H9 (cell line): ENCODE data around the gene DGKD. TPM values are rescaled to one million over a fixed set of nuclear protein-coding genes. Genes with fewer than 3 reads are reported as not detected.

Experiments used
- DNase-seq: peaks from one replicate; pipeline ENCODE4 v3.0.0-alpha.2; 2017
- H2AFZ ChIP-seq: one replicate; pipeline ENCODE4 v1.6.1; 2013; ENCODE audit warnings: mild to moderate bottlenecking, low read length, control low read depth, moderate library complexity
- H2AK5ac ChIP-seq: 2 replicates; pipeline ENCODE4 v1.6.1; 2013; ENCODE audit warnings: low read length, control low read depth, mixed read lengths; ENCODE audit not compliant: insufficient read length
- H2BK120ac ChIP-seq: one replicate; pipeline ENCODE4 v1.6.1; 2013; ENCODE audit warnings: low read depth, mild to moderate bottlenecking, low read length, control low read depth, inconsistent platforms; ENCODE audit not compliant: poor library complexity, severe bottlenecking
- H2BK12ac ChIP-seq: 2 replicates; pipeline ENCODE4 v1.6.1; 2013; ENCODE audit warnings: low read length, control low read depth, mixed read lengths, low read depth; ENCODE audit not compliant: insufficient read length
- H2BK15ac ChIP-seq: 2 replicates; pipeline ENCODE4 v1.6.1; 2013; ENCODE audit warnings: low read depth, low read length, control low read depth
- H2BK20ac ChIP-seq: one replicate; pipeline ENCODE4 v1.6.1; 2013; ENCODE audit warnings: low read depth, mild to moderate bottlenecking, low read length, control low read depth, inconsistent platforms; ENCODE audit not compliant: poor library complexity, severe bottlenecking
- H2BK5ac ChIP-seq: 2 replicates; pipeline ENCODE4 v1.6.1; 2013; ENCODE audit warnings: low read length, control low read depth, mixed read lengths; ENCODE audit not compliant: insufficient read length
- H3K14ac ChIP-seq: 2 replicates; pipeline ENCODE4 v1.6.1; 2013; ENCODE audit warnings: low read length, control low read depth; ENCODE audit not compliant: insufficient read depth
- H3K18ac ChIP-seq: 2 replicates; pipeline ENCODE4 v1.6.1; 2013; ENCODE audit warnings: low read depth, mild to moderate bottlenecking, mixed read lengths, low read length, control low read depth; ENCODE audit not compliant: insufficient read length
- H3K23ac ChIP-seq: 2 replicates; pipeline ENCODE4 v1.6.1; 2013; ENCODE audit warnings: low read length, control low read depth, mixed read lengths, low read depth; ENCODE audit not compliant: insufficient read length
- H3K23me2 ChIP-seq: 2 replicates; pipeline ENCODE4 v1.6.1; 2013; ENCODE audit warnings: low read depth, mild to moderate bottlenecking, mixed read lengths, low read length, control low read depth; ENCODE audit not compliant: insufficient read length, poor library complexity, severe bottlenecking
- H3K27ac ChIP-seq: 2 replicates; pipeline ENCODE4 v1.5.1; 2013; ENCODE audit warnings: low read length, control low read depth, mixed read lengths, low read depth; ENCODE audit not compliant: insufficient read length
- H3K27me3 ChIP-seq: 2 replicates; pipeline ENCODE4 v1.6.1; 2013; ENCODE audit warnings: low read length, control low read depth, inconsistent platforms; ENCODE audit not compliant: insufficient read depth
- H3K4ac ChIP-seq: 2 replicates; pipeline ENCODE4 v1.6.1; 2013; ENCODE audit warnings: low read depth, mild to moderate bottlenecking, control low read depth, inconsistent platforms, low read length, moderate library complexity
- H3K4me1 ChIP-seq: 2 replicates; pipeline ENCODE4 v1.6.1; 2013; ENCODE audit warnings: low read length, control low read depth, inconsistent platforms; ENCODE audit not compliant: insufficient read depth
- H3K4me2 ChIP-seq: 2 replicates; pipeline ENCODE4 v1.6.1; 2013; ENCODE audit warnings: low read length, control low read depth, mixed read lengths; ENCODE audit not compliant: insufficient read length, insufficient read depth
- H3K56ac ChIP-seq: 2 replicates; pipeline ENCODE4 v1.6.1; 2013; ENCODE audit warnings: low read depth, mild to moderate bottlenecking, mixed read lengths, low read length, control low read depth; ENCODE audit not compliant: insufficient read length
- H3K79me1 ChIP-seq: 2 replicates; pipeline ENCODE4 v1.6.1; 2013; ENCODE audit warnings: low read depth, mild to moderate bottlenecking, moderate library complexity, low read length, control low read depth, inconsistent platforms; ENCODE audit not compliant: insufficient read depth, poor library complexity, severe bottlenecking
- H3K79me2 ChIP-seq: 2 replicates; pipeline ENCODE4 v1.6.1; 2013; ENCODE audit warnings: low read length, control low read depth, inconsistent platforms; ENCODE audit not compliant: insufficient read depth
- H3K9ac ChIP-seq: 2 replicates; pipeline ENCODE4 v1.6.1; 2013; ENCODE audit warnings: low read length, control low read depth, mixed read lengths; ENCODE audit not compliant: insufficient read length; ENCODE audit errors: extremely low read depth
- H3K9me3 ChIP-seq: one replicate; pipeline ENCODE4 v1.6.1; 2013; ENCODE audit warnings: low read depth, low read length, inconsistent platforms; ENCODE audit not compliant: control insufficient read depth
- H3T11ph ChIP-seq: one replicate; pipeline ENCODE4 v1.6.1; 2013; ENCODE audit warnings: mild to moderate bottlenecking, low read length, control low read depth, inconsistent platforms
- H4K20me1 ChIP-seq: one replicate; pipeline ENCODE4 v1.6.1; 2013; ENCODE audit not compliant: control insufficient read depth, insufficient read length, insufficient read depth
- H4K5ac ChIP-seq: 2 replicates; pipeline ENCODE4 v1.6.1; 2013; ENCODE audit warnings: low read depth, mild to moderate bottlenecking, mixed read lengths, low read length, control low read depth; ENCODE audit not compliant: insufficient read length
- H4K8ac ChIP-seq: replicated peaks from 2 replicates; pipeline ENCODE4 v1.6.1; 2013; ENCODE audit warnings: low read length, control low read depth, mixed read lengths, low read depth; ENCODE audit not compliant: insufficient read length
- H4K91ac ChIP-seq: 2 replicates; pipeline ENCODE4 v1.6.1; 2013; ENCODE audit warnings: low read depth, mild to moderate bottlenecking, moderate library complexity, mixed read lengths, low read length, control low read depth; ENCODE audit not compliant: insufficient read length
- H3K27ac Mint-ChIP-seq, 3 experiments: 2 replicates in 2 of 3; 3 replicates in 1 of 3; pipeline ENCODE4 v1.8.0; 2020 to 2021; ENCODE audit warnings: mixed read lengths in 3 of 3, mild to moderate bottlenecking in 1 of 3, moderate library complexity in 1 of 3
- H3K27me3 Mint-ChIP-seq: 2 replicates; pipeline ENCODE4 v1.8.0; 2021; ENCODE audit warnings: low read depth, mild to moderate bottlenecking, moderate library complexity, mixed read lengths
- H3K36me3 Mint-ChIP-seq, 3 experiments: 2 replicates in 2 of 3; 3 replicates in 1 of 3; pipeline ENCODE4 v1.8.0; 2020 to 2021; ENCODE audit warnings: low read depth in 3 of 3, mixed read lengths in 3 of 3; ENCODE audit not compliant: insufficient read depth in 1 of 3
- H3K4me1 Mint-ChIP-seq, 2 experiments: 2 replicates each; pipeline ENCODE4 v1.8.0; 2020; ENCODE audit warnings: mixed read lengths in 2 of 2
- H3K4me3 Mint-ChIP-seq, 2 experiments: 2 replicates in 1 of 2; 3 replicates in 1 of 2; pipeline ENCODE4 v1.8.0; 2020 to 2021; ENCODE audit warnings: mild to moderate bottlenecking in 2 of 2, mixed read lengths in 2 of 2, moderate library complexity in 1 of 2
- H3K9me3 Mint-ChIP-seq, 2 experiments: 2 replicates in 1 of 2; 3 replicates in 1 of 2; pipeline ENCODE4 v1.8.0; 2020; ENCODE audit warnings: mild to moderate bottlenecking in 2 of 2, mixed read lengths in 2 of 2, moderate library complexity in 1 of 2
- CTCF ChIP-seq: fragments of 200-600 bp; sonication (generic); conservative IDR thresholded peaks from 3 replicates; pipeline ENCODE4 v1.8.0; 2021; ENCODE audit warnings: antibody characterized with exemption, mild to moderate bottlenecking
- whole genome bisulfite sequencing: extraction: QIAGEN DNeasy Blood & Tissue Kit; methylation state at CpG from one replicate; pipeline ENCODE4 v1.1.7; 2013; ENCODE audit warnings: missing lambda C conversion rate, low lambda C conversion rate, mixed read lengths; ENCODE audit not compliant: insufficient read length; ENCODE audit errors: extremely low coverage; 5-methylcytosine and 5-hydroxymethylcytosine counted together
- total RNA-seq: library from RNA; stranded (reverse); gene quantifications from 2 replicates; pipeline ENCODE4 v1.2.1, GENCODE V29; 2021

DGKD gene
- total RNA-seq, 1 experiment from 2014 or later: 20.7 TPM

GRCh38 chr2:233436191-233436581 is 81.9 kb downstream of the DGKD start:
- no peaks in the 10 kb centered on the region; a peak in 1 of 5 replicates for H3K9me3 Mint-ChIP-seq
- Histone ChIP-seq H3K23ac (no peak overlapping the region), H3K79me1 (no peaks in the 10 kb centered on the region), H3K56ac (no peak overlapping the region), H2BK15ac (no peak overlapping the region), H3T11ph (no peak overlapping the region), H4K8ac (no peak overlapping the region), H3K14ac (no peak overlapping the region), H2BK5ac (no peak overlapping the region), H3K18ac (no peak overlapping the region), H3K27me3 (no peaks in the 10 kb centered on the region), H3K4me2 (no peak overlapping the region), H3K9ac (no peak overlapping the region), H2BK120ac (no peak overlapping the region), H3K9me3 (no peaks in the 10 kb centered on the region), H3K4ac (no peak overlapping the region), H2BK20ac (no peak overlapping the region), H4K5ac (no peak overlapping the region), H3K27ac (no peak overlapping the region), H4K91ac (no peak overlapping the region), H4K20me1 (no peaks in the 10 kb centered on the region), H2AFZ (no peak overlapping the region), H2AK5ac (no peak overlapping the region), H3K23me2 (no peaks in the 10 kb centered on the region), H3K79me2 (no peaks in the 10 kb centered on the region), H2BK12ac (no peak overlapping the region), H3K4me1 (no peaks in the 10 kb centered on the region)
- H3K27me3 Mint-ChIP-seq: no peaks in the 10 kb centered on the region
- H3K36me3 Mint-ChIP-seq: peaks cover 0 to 7% (median 4%) of the 10 kb centered on the region in 3 experiments; a peak in 3 of 7 replicates
- H3K4me1 Mint-ChIP-seq: no peaks in the 10 kb centered on the region
- no peak overlapping the region for H3K4me3 Mint-ChIP-seq
- TF ChIP-seq CTCF: no peak
- WGBS: no CpG with 5 or more reads among the region's 15 CpGs
- DNase-seq: peak; percentile 21
- no peak overlapping the region for H3K27ac Mint-ChIP-seq
